Gastroesophageal sphincter (tissue), 4 donors: Measurements from ENCODE around the gene NGEF. TPM values are rescaled to one million over a fixed set of nuclear protein-coding genes. Genes with fewer than 3 reads are reported as not detected.

Source experiments
- ATAC-seq: fragments of 150-250 bp; one replicate; pipeline ENCODE4 v1.9.1; 2016; ENCODE audit warnings: mild to moderate bottlenecking, moderate library complexity
- H3K27ac ChIP-seq, 4 donors: fragments of 200-600 bp; sonication (generic) in 3 of 4; 1 replicate in 3 of 4; 2 replicates in 1 of 4; pipeline ENCODE4 v1.5.1; 2016 to 2019
- H3K27me3 ChIP-seq: fragments of 200-600 bp; sonication (generic); one replicate; pipeline ENCODE4 v1.5.1; 2019
- H3K36me3 ChIP-seq, 2 donors: fragments of 200-600 bp; sonication (generic); one replicate each; pipeline ENCODE4 v1.5.1; 2019; ENCODE audit warnings: control low read depth in 1 of 2
- H3K4me1 ChIP-seq, 3 donors: fragments of 200-600 bp; sonication (generic); 1 replicate in 2 of 3; 2 replicates in 1 of 3; pipeline ENCODE4 v1.5.1; 2016 to 2019; ENCODE audit warnings: control low read depth in 2 of 3
- H3K4me3 ChIP-seq, 2 donors: fragments of 200-600 bp; sonication (generic); one replicate each; pipeline ENCODE4 v1.5.1; 2019; ENCODE audit warnings: mild to moderate bottlenecking in 1 of 2, moderate library complexity in 1 of 2
- H3K9me3 ChIP-seq, 3 donors: fragments of 200-600 bp; sonication (generic); one replicate each; pipeline ENCODE4 v1.5.1; 2017 to 2019; ENCODE audit warnings: control low read depth in 2 of 3
- EP300 ChIP-seq: sonication (generic); formaldehyde crosslinking; IDR thresholded peaks from one replicate; pipeline ENCODE4 v1.6.1; 2017; ENCODE audit warnings: antibody characterized with exemption, mild to moderate bottlenecking
- POLR2A ChIP-seq, 2 donors: fragments of 450-650 bp; IDR thresholded peaks; one replicate each; pipeline ENCODE4 v1.6.1; 2017; ENCODE audit warnings: antibody characterized with exemption in 2 of 2, mild to moderate bottlenecking in 2 of 2, moderate library complexity in 1 of 2
- POLR2AphosphoS5 ChIP-seq: sonication (generic); formaldehyde crosslinking; IDR thresholded peaks from one replicate; pipeline ENCODE4 v1.6.1; 2017; ENCODE audit warnings: antibody characterized with exemption
- WGBS, 2 donors: methylation state at CpG; one replicate each; pipeline ENCODE4 v1.1.5; 2018; ENCODE audit warnings: low coverage in 1 of 2; 5-methylcytosine and 5-hydroxymethylcytosine counted together
- total RNA-seq, 4 donors: library from RNA; depleted of rRNA; stranded (reverse); fragments of >200 nt; gene quantifications; one replicate each; pipeline ENCODE4 v1.1.0, GENCODE V29; 2016
- TF ChIP-seq, protein P1 (sequence below), 4 experiments: fragments of 200-600 bp in 2 of 4; fragments of 450-650 bp in 2 of 4; sonication (generic) in 1 of 4; IDR thresholded peaks; one replicate each; pipeline ENCODE4 v1.5.1; 2017 to 2019; ENCODE audit warnings: antibody characterized with exemption in 4 of 4, mild to moderate bottlenecking in 2 of 4, moderate library complexity in 2 of 4

NGEF gene
- total RNA-seq, 4 donors from 2014 or later, result 0.40 to 0.49 (median 0.46) TPM; not detected in 1

DNA sequence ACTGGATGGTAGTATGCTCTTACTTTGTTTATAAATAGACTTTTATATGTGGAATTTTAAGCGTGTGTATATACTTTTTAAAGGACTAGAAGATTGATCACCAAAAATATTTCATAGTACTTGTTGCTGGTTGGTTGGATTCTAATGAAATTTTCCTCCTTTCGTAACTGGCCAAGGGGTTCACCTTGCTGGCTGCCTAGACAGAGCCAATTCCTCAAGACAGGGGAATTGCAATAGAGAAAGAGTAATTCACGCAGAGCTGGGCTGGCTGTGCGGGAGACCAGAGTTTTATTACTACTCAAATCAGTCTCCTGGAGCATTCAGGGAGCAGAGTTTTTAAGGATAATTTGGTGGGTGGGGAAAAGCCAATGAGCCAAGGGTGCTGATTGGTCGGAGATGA lies 72.3 kb downstream of the NGEF start:
- Histone ChIP-seq H3K27me3 (peaks cover 3% of the 10 kb centered on the region), H3K27ac (no peak overlapping the region), H3K4me1 (no peaks in the 10 kb centered on the region), H3K4me3 (no peak overlapping the region), H3K36me3 (no peaks in the 10 kb centered on the region), H3K9me3 (peaks cover 0 to 11% (median 0%) of the 10 kb centered on the region in 3 donors)
- ATAC-seq, result no peak
- WGBS, 2 donors, result 63 to 87% methylated on average over 3 to 5 of the region's 5 CpGs
- TF ChIP-seq POLR2AphosphoS5 (no peak), POLR2A (IDR thresholded peaks at IDR 0.05) (no peak), EP300 (no peak)
- TF ChIP-seq, protein P1, sequence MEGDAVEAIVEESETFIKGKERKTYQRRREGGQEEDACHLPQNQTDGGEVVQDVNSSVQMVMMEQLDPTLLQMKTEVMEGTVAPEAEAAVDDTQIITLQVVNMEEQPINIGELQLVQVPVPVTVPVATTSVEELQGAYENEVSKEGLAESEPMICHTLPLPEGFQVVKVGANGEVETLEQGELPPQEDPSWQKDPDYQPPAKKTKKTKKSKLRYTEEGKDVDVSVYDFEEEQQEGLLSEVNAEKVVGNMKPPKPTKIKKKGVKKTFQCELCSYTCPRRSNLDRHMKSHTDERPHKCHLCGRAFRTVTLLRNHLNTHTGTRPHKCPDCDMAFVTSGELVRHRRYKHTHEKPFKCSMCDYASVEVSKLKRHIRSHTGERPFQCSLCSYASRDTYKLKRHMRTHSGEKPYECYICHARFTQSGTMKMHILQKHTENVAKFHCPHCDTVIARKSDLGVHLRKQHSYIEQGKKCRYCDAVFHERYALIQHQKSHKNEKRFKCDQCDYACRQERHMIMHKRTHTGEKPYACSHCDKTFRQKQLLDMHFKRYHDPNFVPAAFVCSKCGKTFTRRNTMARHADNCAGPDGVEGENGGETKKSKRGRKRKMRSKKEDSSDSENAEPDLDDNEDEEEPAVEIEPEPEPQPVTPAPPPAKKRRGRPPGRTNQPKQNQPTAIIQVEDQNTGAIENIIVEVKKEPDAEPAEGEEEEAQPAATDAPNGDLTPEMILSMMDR (IDR thresholded peaks at IDR 0.05), result no peak

DNA sequence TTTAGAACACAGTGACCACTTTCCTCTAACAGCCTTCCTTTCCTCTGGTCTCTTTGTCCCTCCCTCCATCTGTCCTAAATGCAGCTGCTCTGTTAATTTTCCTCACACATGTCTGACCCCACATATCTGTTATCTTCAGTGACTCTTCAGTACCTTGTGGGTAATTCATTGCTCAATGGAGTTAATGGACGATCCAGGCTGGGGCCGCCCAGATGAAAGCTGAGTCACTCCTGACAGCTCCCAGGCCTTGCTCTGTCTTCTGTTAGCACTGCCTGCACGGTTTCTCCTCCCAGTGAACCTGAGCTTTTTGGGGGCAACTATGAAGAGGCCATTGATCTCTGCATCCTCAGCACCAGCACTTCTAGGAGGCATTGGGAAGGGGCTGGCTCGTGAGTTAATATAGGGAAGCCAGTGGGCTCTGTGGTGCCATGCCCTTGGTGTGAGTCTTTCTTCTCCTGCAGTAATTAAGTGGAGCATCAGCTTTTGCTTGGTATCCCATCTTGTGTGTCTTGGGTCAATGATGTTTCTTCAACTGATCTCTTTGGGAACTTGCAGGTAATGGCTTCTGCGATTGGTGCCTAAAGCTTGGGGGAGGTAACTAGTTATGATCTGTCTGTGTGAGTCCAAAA lies 75.7 kb downstream of the NGEF start:
- Histone ChIP-seq H3K4me1 (no peaks in the 10 kb centered on the region), H3K36me3 (no peaks in the 10 kb centered on the region), H3K9me3 (peaks cover 0 to 11% (median 0%) of the 10 kb centered on the region in 3 donors), H3K27me3 (peaks cover 17% of the 10 kb centered on the region), H3K4me3 (no peak overlapping the region), H3K27ac (no peak overlapping the region)
- 42 to 45% methylated on average over 4 to 5 of the region's 5 CpGs for WGBS, 2 donors
- ATAC-seq, result no peak
- TF ChIP-seq POLR2AphosphoS5 (no peak), EP300 (no peak), POLR2A (IDR thresholded peaks at IDR 0.05) (no peak)
- TF ChIP-seq, protein P1 (IDR thresholded peaks at IDR 0.05), result no peak

DNA sequence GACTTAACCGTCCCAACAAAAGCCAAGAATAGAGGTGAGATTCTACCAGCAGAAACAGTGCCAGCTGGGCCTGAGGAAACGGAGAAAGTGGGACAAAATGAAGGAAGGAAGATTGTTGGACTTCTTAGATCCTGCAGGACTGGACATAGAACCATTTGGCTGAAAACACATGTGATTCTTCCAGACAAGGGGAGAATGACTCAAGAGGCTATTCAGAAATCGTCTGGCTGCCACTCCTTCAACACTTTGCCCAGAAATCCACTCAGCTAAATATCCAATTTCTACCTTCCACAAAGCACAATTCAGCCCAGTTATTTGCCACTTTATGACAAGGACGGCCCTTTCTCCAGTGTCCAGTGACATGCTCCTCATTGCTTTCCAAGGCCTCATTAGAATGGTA lies 81.4 kb downstream of the NGEF start:
- Histone ChIP-seq H3K27me3 (peaks cover 61% of the 10 kb centered on the region), H3K4me3 (no peak overlapping the region), H3K4me1 (peaks cover 0 to 22% (median 10%) of the 10 kb centered on the region in 3 donors), H3K27ac (no peak overlapping the region), H3K9me3 (no peaks in the 10 kb centered on the region), H3K36me3 (no peaks in the 10 kb centered on the region)
- no peak for ATAC-seq
- WGBS, 2 donors, result 44 to 50% methylated on average over 1 to 4 of the region's 4 CpGs
- TF ChIP-seq EP300 (no peak), POLR2AphosphoS5 (no peak), POLR2A (IDR thresholded peaks at IDR 0.05) (no peak)
- TF ChIP-seq, protein P1 (IDR thresholded peaks at IDR 0.05), result no peak

DNA sequence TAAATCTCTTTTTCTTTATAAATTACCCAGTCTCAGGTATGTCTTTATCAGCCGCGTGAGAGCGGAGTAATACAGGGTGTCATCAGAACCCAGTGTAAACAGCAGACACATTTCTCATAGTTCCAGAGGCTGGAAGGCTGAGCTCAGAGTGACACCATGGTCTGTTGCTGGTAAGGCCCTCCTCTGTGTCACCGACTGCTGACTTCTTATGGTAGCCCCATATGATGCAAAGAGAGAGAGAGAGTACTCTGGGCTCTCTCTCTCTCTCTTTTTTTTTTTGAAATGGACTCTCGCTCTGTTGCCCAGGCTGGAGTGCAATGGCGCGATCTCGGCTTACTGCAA lies 83.0 kb downstream of the NGEF start:
- WGBS, 2 donors, result 60 to 92% methylated on average over 1 to 8 of the region's 8 CpGs
- no peak for ATAC-seq
- Histone ChIP-seq H3K9me3 (no peaks in the 10 kb centered on the region), H3K27me3 (peaks cover 77% of the 10 kb centered on the region), H3K36me3 (no peaks in the 10 kb centered on the region), H3K4me3 (no peak overlapping the region), H3K4me1 (peaks cover 0 to 30% (median 10%) of the 10 kb centered on the region in 3 donors), H3K27ac (no peak overlapping the region)
- TF ChIP-seq POLR2A (IDR thresholded peaks at IDR 0.05), result no peak
- TF ChIP-seq, protein P1 (IDR thresholded peaks at IDR 0.05), result no peak
- no peak for TF ChIP-seq EP300
- no peak for TF ChIP-seq POLR2AphosphoS5
